ENCODE measurements around the gene RNPEPL1.

Gene RNPEPL1

DNA sequence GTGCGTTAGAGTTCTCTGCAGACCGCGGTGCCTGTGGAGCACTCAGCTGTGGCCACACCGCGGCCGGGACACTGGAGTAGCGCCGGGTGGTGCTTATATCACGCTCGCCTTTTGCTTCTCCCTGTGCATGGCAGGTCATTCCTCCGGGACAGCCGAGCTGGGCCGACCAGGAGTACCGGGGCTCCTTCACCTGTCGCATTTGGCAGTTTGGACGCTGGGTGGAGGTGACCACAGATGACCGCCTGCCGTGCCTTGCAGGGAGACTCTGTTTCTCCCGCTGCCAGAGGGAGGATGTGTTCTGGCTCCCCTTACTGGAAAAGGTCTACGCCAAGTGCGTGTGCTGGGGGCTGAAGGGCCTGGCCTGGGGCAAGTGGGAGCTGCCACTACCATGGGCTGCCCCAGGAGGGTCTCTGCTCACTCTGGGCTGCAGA lies 22.4 kb downstream of the RNPEPL1 start:
- no peak overlapping the region for H3K4me3 Mint-ChIP-seq
- H3K4me1 Mint-ChIP-seq, result peaks cover 33% of the 10 kb centered on the region
- H3K27ac Mint-ChIP-seq, result no peak overlapping the region
- peaks cover 10% of the 10 kb centered on the region for H3K36me3 Mint-ChIP-seq
- H3K27me3 Mint-ChIP-seq, result no peaks in the 10 kb centered on the region
- CTCF ChIA-PET, result no interaction called here
- no peak for DNase-seq
- no peaks in the 10 kb centered on the region for H3K9me3 Mint-ChIP-seq

DNA sequence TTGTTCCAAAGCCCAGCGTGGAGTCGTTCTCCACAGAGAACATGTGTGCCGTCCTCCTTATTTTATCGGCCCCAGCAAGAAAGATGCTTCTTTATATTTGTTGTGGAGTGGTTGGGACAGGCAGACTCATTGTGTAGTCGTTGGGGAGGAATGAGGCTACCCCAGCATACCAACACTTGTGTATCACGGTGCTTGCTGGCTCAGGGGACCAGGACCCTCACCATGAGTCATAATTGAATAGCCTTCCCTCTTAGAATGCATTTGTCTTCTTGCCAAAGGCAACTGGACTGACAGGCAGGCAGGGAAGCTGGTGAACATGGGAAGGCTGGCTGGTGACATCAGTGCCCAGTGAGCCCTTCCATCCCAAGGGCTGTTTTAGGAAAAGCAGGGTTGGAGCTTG lies 22.9 kb downstream of the RNPEPL1 start:
- CTCF ChIA-PET, result interaction anchor here (1.0 kb wide), 1 partner anchor 26 kb away, joined by 3 read pairs; no protein-coding TSS in a partner anchor
- no peak overlapping the region for H3K4me3 Mint-ChIP-seq
- DNase-seq, result no peak

DNA sequence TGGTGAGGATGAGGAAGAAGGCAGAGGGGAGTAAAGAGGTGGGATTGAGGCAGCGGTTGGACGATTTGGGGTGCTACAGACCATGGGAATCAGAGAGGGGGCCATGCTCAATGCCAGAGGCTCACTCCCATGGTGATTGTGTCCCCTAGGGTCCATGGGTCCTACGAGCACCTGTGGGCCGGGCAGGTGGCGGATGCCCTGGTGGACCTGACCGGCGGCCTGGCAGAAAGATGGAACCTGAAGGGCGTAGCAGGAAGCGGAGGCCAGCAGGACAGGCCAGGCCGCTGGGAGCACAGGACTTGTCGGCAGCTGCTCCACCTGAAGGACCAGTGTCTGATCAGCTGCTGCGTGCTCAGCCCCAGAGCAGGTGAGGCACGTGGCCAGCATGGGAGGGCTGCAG lies 23.5 kb downstream of the RNPEPL1 start:
- H3K27ac Mint-ChIP-seq, result no peak overlapping the region
- H3K4me1 Mint-ChIP-seq, result peaks cover 31% of the 10 kb centered on the region
- no peaks in the 10 kb centered on the region for H3K9me3 Mint-ChIP-seq
- no peak overlapping the region for H3K4me3 Mint-ChIP-seq
- DNase-seq, result no peak
- no peaks in the 10 kb centered on the region for H3K27me3 Mint-ChIP-seq
- peaks cover 10% of the 10 kb centered on the region for H3K36me3 Mint-ChIP-seq
- CTCF ChIA-PET, result interaction anchor here (1.0 kb wide), 1 partner anchor 25 kb away, joined by 3 read pairs; no protein-coding TSS in a partner anchor

More for the DNA sequence above, 22.9 kb downstream of the RNPEPL1 start:
- H3K27me3 Mint-ChIP-seq, result no peaks in the 10 kb centered on the region
- H3K27ac Mint-ChIP-seq, result no peak overlapping the region
- peaks cover 31% of the 10 kb centered on the region for H3K4me1 Mint-ChIP-seq
- peaks cover 10% of the 10 kb centered on the region for H3K36me3 Mint-ChIP-seq
- no peaks in the 10 kb centered on the region for H3K9me3 Mint-ChIP-seq

DNA sequence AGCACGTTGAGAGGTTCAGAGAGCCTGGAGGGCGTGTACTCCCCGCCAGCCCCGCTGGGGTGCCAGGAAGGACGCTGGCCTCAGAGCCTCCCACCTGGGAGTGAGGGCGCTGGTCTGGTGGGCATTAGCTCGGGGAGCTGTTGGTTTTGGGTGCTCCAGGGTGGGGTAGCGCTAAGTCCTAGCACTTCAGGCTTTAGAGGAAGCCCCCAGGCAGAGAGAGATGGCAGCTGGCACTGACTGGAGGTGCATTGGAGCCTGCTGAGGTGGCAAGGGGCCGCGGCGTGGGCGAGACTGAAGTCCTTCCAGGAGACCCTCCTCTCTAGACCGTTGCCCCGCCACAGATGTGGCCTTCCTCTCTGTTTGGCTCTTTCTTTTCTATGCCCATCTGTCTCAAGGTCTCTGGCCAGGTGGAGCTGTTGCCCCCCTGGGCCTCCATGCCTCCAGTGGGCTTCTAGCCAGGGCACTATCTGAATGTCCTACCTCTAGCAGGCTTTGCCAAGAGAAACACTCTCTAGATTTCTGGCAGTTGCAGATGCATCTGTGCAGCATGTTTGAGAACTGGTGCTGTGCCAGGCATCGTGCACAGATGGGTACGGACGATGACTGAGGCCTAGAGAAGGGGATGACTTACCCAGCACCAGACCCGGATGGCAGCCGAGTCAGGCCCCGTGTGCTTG lies 24.9 kb downstream of the RNPEPL1 start:
- peaks cover 10% of the 10 kb centered on the region for H3K36me3 Mint-ChIP-seq
- H3K27ac Mint-ChIP-seq, result no peak overlapping the region

DNA sequence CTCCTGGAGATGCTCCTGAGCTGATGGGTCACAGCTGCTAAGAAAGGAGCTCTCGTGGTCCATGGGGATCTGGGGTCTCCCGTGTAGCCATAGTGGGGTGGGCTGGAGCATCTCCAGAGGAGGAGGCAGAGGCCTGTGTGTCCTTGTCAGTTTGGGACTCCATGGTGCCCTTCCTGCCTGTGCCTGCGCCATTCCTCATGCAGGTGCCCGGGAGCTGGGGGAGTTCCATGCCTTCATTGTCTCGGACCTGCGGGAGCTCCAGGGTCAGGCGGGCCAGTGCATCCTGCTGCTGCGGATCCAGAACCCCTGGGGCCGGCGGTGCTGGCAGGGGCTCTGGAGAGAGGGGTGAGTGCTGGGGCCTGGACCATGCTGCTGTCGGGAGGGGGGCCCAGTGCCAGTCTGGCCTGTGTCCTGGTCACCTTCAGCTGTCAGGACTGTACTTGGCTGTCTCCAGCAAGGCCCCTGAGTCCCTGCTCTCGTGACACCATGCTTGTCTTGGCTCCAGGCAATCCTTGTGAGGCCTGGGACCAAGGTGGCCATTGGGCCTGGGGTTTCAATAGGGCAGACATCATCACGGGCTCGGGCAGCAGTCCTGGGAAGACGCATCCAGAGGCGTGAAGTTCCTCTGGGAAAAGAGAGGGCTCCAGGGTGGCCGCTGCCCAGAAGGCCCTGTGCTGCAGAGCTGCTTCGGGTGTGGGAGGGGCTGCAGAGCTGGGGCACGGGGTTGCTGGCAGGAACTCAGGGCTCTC lies 25.6 kb downstream of the RNPEPL1 start:
- CTCF ChIA-PET, result interaction anchor here (1.2 to 1.3 kb wide), 2 partner anchors 15 to 29 kb away, joined by 3 read pairs; no protein-coding TSS in a partner anchor
- Mint-ChIP-seq H3K27ac (no peak overlapping the region), H3K36me3 (peaks cover 7% of the 10 kb centered on the region), H3K4me3 (no peak overlapping the region), H3K4me1 (peaks cover 13% of the 10 kb centered on the region), H3K9me3 (no peaks in the 10 kb centered on the region), H3K27me3 (no peaks in the 10 kb centered on the region)
- DNase-seq, result peak; percentile 11

More for the DNA sequence above, 24.9 kb downstream of the RNPEPL1 start:
- H3K4me3 Mint-ChIP-seq, result no peak overlapping the region
- H3K27me3 Mint-ChIP-seq, result no peaks in the 10 kb centered on the region
- H3K4me1 Mint-ChIP-seq, result peaks cover 20% of the 10 kb centered on the region
- no peaks in the 10 kb centered on the region for H3K9me3 Mint-ChIP-seq
- no peak for DNase-seq
- CTCF ChIA-PET, result interaction anchor here (1.2 to 1.3 kb wide), 2 partner anchors 14 to 30 kb away, joined by 3 read pairs; no protein-coding TSS in a partner anchor

DNA sequence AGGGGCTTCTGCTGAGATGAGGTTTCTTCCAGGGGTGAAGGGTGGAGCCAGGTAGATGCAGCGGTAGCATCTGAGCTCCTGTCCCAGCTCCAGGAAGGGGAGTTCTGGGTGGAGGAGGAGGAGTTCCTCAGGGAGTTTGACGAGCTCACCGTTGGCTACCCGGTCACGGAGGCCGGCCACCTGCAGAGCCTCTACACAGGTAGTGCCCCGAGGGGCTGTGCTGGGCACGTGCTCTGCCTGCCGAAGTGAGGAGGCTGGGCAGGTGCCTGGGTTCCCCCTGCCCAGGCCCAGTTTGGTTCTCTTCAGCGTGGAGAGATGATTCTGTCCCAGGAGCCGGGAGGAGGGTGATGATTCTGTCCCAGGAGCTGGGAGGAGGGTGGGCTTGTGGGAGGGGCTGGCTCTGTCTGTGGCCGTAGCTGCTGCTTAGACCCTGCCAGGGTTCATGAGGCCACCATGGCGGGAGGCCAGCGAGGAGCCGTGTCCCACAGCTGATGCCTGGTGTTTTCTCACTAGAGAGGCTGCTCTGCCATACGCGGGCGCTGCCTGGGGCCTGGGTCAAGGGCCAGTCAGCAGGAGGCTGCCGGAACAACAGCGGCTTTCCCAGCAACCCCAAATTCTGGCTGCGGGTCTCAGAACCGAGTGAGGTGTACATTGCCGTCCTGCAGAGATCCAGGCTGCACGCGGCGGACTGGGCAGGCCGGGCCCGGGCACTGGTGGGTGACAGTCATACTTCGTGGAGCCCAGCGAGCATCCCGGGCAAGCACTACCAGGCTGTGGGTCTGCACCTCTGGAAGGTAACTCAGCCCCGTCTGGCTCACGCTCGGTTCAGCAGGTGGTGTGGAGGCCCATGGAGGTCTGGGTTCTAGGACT lies 26.5 kb downstream of the RNPEPL1 start:
- CTCF ChIA-PET, result interaction anchor here (1.2 kb wide), 1 partner anchor 28 kb away, joined by 3 read pairs; no protein-coding TSS in a partner anchor
- no peak for DNase-seq
- Mint-ChIP-seq H3K27ac (no peak overlapping the region), H3K36me3 (peaks cover 4% of the 10 kb centered on the region), H3K4me1 (peaks cover 7% of the 10 kb centered on the region), H3K9me3 (no peaks in the 10 kb centered on the region), H3K4me3 (no peak overlapping the region), H3K27me3 (no peaks in the 10 kb centered on the region)

DNA sequence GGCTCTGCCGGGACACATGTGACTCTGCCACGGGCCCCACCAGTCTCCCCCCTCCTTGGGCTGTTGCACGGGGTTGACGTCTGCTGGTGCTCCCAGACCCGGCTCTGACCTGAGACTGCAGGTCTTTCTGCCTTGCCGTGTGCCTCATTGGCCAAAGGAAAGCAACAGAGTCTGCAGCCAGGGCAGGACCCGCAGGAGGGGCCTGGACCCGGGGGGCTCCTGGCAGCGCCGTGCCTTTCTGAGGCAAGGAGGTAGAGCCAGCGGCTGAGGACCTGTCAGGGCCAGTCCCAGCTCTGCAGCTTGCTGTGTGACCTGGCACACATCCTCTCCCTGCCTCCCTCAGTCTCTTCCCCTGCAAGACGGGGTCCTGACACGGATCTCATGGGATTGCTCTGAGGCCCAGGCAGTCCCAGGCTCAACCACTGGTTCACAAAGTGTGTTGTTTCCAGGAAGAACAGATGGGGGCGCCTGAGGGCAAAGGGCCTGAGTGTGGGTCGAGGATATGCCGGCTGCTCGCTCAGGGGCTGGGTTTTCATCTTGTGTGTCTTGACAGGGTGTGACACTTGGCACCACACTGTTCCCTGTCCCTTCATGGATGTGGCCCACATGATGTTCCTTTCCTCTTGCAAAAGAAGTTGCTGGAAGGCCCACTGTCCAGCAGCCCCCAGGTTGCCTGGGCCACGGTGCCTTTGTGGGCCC lies 27.2 kb downstream of the RNPEPL1 start:
- CTCF ChIA-PET, result interaction anchor here (1.7 to 1.9 kb wide), 2 partner anchors 14 to 21 kb away, joined by 4 to 7 read pairs; no protein-coding TSS in a partner anchor
- H3K9me3 Mint-ChIP-seq, result no peaks in the 10 kb centered on the region
- peaks cover 7% of the 10 kb centered on the region for H3K4me1 Mint-ChIP-seq
- H3K36me3 Mint-ChIP-seq, result peaks cover 6% of the 10 kb centered on the region
- no peak overlapping the region for H3K27ac Mint-ChIP-seq
- no peak overlapping the region for H3K4me3 Mint-ChIP-seq
- peak; percentile 64 for DNase-seq
- no peaks in the 10 kb centered on the region for H3K27me3 Mint-ChIP-seq

DNA sequence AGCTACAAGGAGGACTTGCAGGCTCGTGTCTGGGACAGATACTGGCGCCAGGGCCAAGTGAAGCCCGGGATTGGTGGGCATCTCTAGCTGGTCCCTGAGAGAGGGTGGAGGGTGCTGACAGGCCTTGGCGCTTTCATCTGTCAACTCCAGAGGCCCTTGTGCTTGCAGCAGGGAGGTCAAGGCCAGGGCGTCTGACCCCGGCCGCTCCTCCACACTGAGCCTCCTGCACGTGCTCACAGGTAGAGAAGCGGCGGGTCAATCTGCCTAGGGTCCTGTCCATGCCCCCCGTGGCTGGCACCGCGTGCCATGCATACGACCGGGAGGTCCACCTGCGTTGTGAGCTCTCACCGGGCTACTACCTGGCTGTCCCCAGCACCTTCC lies 27.8 kb downstream of the RNPEPL1 start:
- peaks cover 6% of the 10 kb centered on the region for H3K36me3 Mint-ChIP-seq

DNA sequence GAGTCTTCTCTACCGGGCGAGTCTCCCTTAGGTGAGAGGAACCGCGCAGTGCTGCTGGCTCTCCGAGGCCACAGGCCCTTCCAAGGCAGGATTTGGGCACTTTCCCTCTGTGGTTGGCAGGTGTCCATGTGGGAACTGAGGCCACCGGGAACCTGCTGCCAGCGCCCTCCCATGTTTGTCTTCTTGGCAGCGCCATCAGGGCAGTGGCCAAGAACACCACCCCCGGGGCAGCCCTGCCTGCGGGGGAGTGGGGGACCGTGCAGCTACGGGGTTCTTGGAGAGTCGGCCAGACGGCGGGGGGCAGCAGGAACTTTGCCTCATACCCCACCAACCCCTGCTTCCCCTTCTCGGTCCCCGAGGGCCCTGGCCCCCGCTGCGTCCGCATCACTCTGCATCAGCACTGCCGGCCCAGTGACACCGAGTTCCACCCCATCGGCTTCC lies 28.2 kb downstream of the RNPEPL1 start:
- Mint-ChIP-seq H3K27me3 (no peaks in the 10 kb centered on the region), H3K4me3 (no peak overlapping the region), H3K36me3 (peaks cover 6% of the 10 kb centered on the region), H3K4me1 (peaks cover 3% of the 10 kb centered on the region), H3K9me3 (no peaks in the 10 kb centered on the region), H3K27ac (no peak overlapping the region)
- DNase-seq, result no peak
- CTCF ChIA-PET, result interaction anchor here (1.7 to 1.9 kb wide), 2 partner anchors 13 to 20 kb away, joined by 4 to 7 read pairs; no protein-coding TSS in a partner anchor

More for the DNA sequence above, 27.8 kb downstream of the RNPEPL1 start:
- Mint-ChIP-seq H3K27me3 (no peaks in the 10 kb centered on the region), H3K4me1 (peaks cover 7% of the 10 kb centered on the region), H3K9me3 (no peaks in the 10 kb centered on the region), H3K4me3 (no peak overlapping the region), H3K27ac (no peak overlapping the region)
- CTCF ChIA-PET, result interaction anchor here (1.7 to 1.9 kb wide), 2 partner anchors 13 to 21 kb away, joined by 4 to 7 read pairs; no protein-coding TSS in a partner anchor
- no peak for DNase-seq

DNA sequence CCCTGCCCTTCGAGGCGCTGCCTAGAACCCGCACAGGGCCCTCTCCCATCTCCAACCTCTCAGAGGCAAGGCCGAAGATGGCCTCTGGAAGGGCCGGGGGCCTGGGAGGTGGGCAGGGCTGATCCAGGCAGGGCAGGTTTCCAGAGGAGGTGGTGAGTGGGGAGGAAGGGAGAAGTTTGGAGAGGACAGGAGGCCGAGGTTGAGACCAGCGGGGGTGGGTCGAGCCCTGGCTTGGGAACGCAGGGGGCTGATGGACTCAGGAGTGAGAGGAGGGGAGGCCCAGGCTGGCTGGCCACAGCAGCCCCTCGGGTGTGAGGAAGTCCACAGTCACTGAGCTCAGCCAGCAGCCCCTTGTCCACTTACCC lies 28.8 kb downstream of the RNPEPL1 start:
- H3K27ac Mint-ChIP-seq, result no peak overlapping the region
- CTCF ChIA-PET, result interaction anchor here (1.7 to 1.9 kb wide), 2 partner anchors 12 to 20 kb away, joined by 4 to 7 read pairs; no protein-coding TSS in a partner anchor

DNA sequence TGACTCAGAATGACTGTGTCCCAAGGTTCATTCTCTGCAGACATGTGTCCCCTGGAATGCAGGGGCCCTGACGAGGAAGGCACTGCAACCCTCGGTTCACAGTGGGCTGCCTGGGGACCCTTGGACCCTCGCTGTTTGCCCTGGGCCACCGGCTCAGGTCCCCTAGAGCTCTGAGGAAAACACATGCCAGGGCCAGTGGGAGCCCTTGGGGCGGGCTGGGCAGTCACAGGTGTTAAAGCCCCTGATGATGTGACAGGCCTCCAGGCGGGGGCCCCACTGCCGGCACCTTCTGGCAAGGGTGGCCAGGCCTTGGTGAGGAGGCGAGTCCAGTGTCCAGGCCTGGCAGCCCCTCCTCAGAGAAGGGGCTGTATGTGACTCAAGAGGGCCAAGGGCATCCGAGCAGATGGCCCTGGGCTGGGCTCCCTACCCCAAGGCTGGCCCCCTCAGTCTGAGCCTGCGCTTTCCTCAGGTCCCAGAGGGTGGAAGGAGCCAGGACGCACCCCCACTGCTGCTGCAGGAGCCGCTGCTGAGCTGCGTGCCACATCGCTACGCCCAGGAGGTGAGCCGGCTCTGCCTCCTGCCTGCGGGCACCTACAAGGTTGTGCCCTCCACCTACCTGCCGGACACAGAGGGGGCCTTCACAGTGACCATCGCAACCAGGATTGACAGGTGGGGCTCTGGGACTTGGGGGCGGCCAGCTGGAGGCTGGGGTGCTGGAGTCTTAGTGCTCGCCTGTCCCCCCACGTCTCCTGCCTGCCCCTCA lies 29.3 kb downstream of the RNPEPL1 start:
- DNase-seq, result no peak
- CTCF ChIA-PET, result interaction anchor here (0.9 to 1.9 kb wide), 3 partner anchors 12 to 84 kb away, joined by 4 to 7 read pairs (median 5); no protein-coding TSS in a partner anchor
- Mint-ChIP-seq H3K9me3 (no peaks in the 10 kb centered on the region), H3K36me3 (peaks cover 6% of the 10 kb centered on the region), H3K27me3 (no peaks in the 10 kb centered on the region), H3K27ac (no peak overlapping the region), H3K4me1 (peaks cover 3% of the 10 kb centered on the region), H3K4me3 (no peak overlapping the region)

More for the DNA sequence above, 28.8 kb downstream of the RNPEPL1 start:
- H3K27me3 Mint-ChIP-seq, result no peaks in the 10 kb centered on the region
- H3K4me1 Mint-ChIP-seq, result peaks cover 3% of the 10 kb centered on the region
- H3K4me3 Mint-ChIP-seq, result no peak overlapping the region
- no peaks in the 10 kb centered on the region for H3K9me3 Mint-ChIP-seq
- H3K36me3 Mint-ChIP-seq, result peaks cover 6% of the 10 kb centered on the region
- no peak for DNase-seq

DNA sequence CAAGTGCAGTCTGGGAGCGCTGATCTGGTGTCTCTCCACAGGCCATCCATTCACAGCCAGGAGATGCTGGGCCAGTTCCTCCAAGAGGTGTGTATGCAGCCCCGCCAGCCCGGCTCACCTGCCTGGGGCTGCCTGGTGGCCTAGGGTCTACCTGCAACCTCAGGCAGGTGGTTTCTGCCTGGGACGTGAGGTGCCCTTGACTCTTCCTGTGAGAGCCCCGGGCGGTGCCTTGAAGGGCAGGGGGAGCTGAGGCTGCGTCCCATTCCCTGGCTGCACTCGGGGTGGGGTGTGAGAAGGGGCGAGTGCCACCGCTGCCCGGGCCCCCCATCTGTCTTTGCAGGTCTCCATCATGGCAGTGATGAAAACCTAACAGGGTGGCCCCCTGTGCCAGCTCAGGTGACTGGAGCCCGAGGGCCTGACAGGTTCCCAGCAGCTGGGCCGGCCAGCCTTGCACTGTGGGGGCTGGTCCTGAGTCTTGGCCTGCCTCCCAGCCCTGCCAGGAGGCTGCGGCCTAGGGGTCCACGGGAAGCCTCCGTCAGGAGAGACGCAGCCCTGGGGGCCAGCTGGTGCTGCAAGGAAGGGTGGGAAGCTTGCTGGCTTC lies 30.1 kb downstream of the RNPEPL1 start:
- Mint-ChIP-seq H3K27me3 (no peaks in the 10 kb centered on the region), H3K4me3 (no peak overlapping the region), H3K4me1 (peaks cover 3% of the 10 kb centered on the region), H3K27ac (no peak overlapping the region), H3K36me3 (peaks cover 6% of the 10 kb centered on the region), H3K9me3 (no peaks in the 10 kb centered on the region)
- CTCF ChIA-PET, result interaction anchor here (0.9 kb wide), 1 partner anchor 84 kb away, joined by 5 read pairs; no protein-coding TSS in a partner anchor
- peak; percentile 14 for DNase-seq
